ENCODE measurements around the gene CGNL1. TPM values are rescaled to one million over a fixed set of nuclear protein-coding genes. Genes with fewer than 3 reads are reported as not detected.
A peak's percentile ranks its signal among the peaks of the same experiment; 100 is the strongest.

The CGNL1 gene
- total and polyA plus RNA-seq, 2 experiments from 2014 or later = 11.4 to 13.1 TPM

DNA sequence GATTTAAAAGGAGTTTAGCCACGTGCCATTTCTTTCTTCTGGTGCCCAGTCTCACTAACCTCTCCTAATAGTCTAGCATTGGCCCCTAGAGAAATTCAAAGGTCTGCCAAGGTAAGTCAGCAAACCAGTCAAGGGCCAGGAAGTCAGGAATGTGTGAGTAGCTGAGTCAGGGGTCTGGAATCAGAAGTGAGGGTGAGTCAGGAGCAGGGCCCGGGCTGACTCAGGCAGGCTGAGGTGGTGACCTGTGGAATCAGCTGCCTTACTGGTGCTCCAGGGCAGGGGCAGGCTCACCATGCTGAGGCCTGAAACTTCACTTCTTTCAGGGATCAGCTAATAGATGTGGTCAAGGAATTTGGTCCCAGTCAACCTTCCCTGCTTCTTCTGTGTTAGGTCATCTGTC lies 109.6 kb downstream of the CGNL1 start:
- Histone ChIP-seq H3K4me2 (no peak overlapping the region), H3K79me2 (no peaks in the 10 kb centered on the region), H3K27me3 (no peaks in the 10 kb centered on the region), H3K27ac (peak overlapping the region; percentile 32), H3K4me3 (no peak overlapping the region), H3K4me1 (ENCODE audit: insufficient read depth) (no peaks in the 10 kb centered on the region), H4K20me1 (ENCODE audit: insufficient read depth, poor library complexity, severe bottlenecking) (no peaks in the 10 kb centered on the region), H3K36me3 (replicated peaks; ENCODE audit: insufficient read depth, low read depth) (no peaks in the 10 kb centered on the region), H3K9me3 (ENCODE audit: low read depth) (no peaks in the 10 kb centered on the region), H2AFZ (no peak overlapping the region), H3K9me2 (replicated peaks; ENCODE audit: insufficient read depth) (no peaks in the 10 kb centered on the region)
- WGBS (ENCODE audit: low lambda C conversion rate, missing lambda C conversion rate) = 0% methylated on average over 2 of the region's 2 CpGs
- DNase-seq (ENCODE audit: low spot score) = peak; percentile 81
- TF ChIP-seq EZH2 (IDR thresholded peaks at IDR 0.05; ENCODE audit: borderline replicate concordance) (no peak), EZH2phosphoT487 (IDR thresholded peaks at IDR 0.05; ENCODE audit: low read depth, severe bottlenecking, unreplicated experiment) (no peak)
- TF ChIP-seq, protein P1, sequence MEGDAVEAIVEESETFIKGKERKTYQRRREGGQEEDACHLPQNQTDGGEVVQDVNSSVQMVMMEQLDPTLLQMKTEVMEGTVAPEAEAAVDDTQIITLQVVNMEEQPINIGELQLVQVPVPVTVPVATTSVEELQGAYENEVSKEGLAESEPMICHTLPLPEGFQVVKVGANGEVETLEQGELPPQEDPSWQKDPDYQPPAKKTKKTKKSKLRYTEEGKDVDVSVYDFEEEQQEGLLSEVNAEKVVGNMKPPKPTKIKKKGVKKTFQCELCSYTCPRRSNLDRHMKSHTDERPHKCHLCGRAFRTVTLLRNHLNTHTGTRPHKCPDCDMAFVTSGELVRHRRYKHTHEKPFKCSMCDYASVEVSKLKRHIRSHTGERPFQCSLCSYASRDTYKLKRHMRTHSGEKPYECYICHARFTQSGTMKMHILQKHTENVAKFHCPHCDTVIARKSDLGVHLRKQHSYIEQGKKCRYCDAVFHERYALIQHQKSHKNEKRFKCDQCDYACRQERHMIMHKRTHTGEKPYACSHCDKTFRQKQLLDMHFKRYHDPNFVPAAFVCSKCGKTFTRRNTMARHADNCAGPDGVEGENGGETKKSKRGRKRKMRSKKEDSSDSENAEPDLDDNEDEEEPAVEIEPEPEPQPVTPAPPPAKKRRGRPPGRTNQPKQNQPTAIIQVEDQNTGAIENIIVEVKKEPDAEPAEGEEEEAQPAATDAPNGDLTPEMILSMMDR (IDR thresholded peaks at IDR 0.05; ENCODE audit: poor library complexity) = no peak

DNA sequence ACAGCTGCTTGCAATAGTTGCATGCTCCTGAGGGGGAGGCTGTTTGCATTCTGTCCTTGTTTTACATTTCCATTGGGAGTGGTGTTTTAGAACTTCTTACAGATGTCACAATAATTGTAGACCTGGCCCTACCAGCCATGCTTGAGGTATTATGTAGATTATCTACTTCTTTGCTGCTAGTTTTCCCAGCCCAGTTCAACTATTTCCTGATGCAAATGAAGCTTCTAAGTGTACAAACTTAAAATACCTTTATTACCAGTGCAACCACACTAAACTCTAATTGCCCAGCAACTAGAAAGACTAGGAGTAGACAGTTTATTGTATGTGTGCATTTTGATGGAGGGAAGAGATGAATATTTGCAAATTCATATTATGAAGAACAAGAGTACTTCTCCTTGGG lies 110.5 kb downstream of the CGNL1 start:
- H3K27me3 ChIP-seq = no peaks in the 10 kb centered on the region
- no peak for TF ChIP-seq EZH2 (IDR thresholded peaks at IDR 0.05; ENCODE audit: borderline replicate concordance)
- TF ChIP-seq, protein P1 (IDR thresholded peaks at IDR 0.05; ENCODE audit: poor library complexity) = no peak
- no peak for TF ChIP-seq EZH2phosphoT487 (IDR thresholded peaks at IDR 0.05; ENCODE audit: low read depth, severe bottlenecking, unreplicated experiment)
- no peaks in the 10 kb centered on the region for H3K79me2 ChIP-seq
- no peaks in the 10 kb centered on the region for H3K4me1 ChIP-seq (ENCODE audit: insufficient read depth)
- H3K27ac ChIP-seq = no peak overlapping the region
- H2AFZ ChIP-seq = no peak overlapping the region
- no peaks in the 10 kb centered on the region for H3K9me3 ChIP-seq (ENCODE audit: low read depth)
- H3K4me3 ChIP-seq = no peak overlapping the region
- no peak for DNase-seq (ENCODE audit: low spot score)
- H3K9me2 ChIP-seq (replicated peaks; ENCODE audit: insufficient read depth) = no peaks in the 10 kb centered on the region
- no peaks in the 10 kb centered on the region for H3K36me3 ChIP-seq (replicated peaks; ENCODE audit: insufficient read depth, low read depth)
- no peak overlapping the region for H3K4me2 ChIP-seq
- no peaks in the 10 kb centered on the region for H4K20me1 ChIP-seq (ENCODE audit: insufficient read depth, poor library complexity, severe bottlenecking)

DNA sequence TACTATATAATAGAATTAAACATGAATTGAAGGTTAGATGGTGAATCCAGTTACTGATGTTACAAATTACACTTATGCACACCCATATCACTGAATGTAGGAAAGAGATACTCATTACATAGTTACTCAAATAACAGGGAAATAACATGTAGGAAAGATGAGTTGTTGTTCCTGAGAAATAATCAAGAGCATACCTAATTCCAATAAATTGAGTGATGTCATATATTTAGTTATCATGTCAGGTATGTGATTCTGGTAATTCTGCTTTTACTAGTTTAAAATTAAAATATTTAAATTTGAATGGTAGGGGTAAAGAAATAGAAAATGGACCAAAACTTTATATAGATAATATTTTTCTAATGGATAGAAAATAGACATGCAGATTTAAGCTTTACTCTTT lies 112.8 kb downstream of the CGNL1 start:
- Histone ChIP-seq H2AFZ (no peak overlapping the region), H3K4me3 (no peak overlapping the region), H3K4me2 (no peak overlapping the region), H3K27ac (no peak overlapping the region), H3K9me3 (ENCODE audit: low read depth) (no peaks in the 10 kb centered on the region), H3K36me3 (replicated peaks; ENCODE audit: insufficient read depth, low read depth) (no peaks in the 10 kb centered on the region), H3K4me1 (ENCODE audit: insufficient read depth) (no peaks in the 10 kb centered on the region), H3K79me2 (no peaks in the 10 kb centered on the region), H3K27me3 (no peaks in the 10 kb centered on the region), H4K20me1 (ENCODE audit: insufficient read depth, poor library complexity, severe bottlenecking) (no peaks in the 10 kb centered on the region), H3K9me2 (replicated peaks; ENCODE audit: insufficient read depth) (no peaks in the 10 kb centered on the region)
- TF ChIP-seq EZH2 (IDR thresholded peaks at IDR 0.05; ENCODE audit: borderline replicate concordance) (no peak), EZH2phosphoT487 (IDR thresholded peaks at IDR 0.05; ENCODE audit: low read depth, severe bottlenecking, unreplicated experiment) (no peak)
- TF ChIP-seq, protein P1 (IDR thresholded peaks at IDR 0.05; ENCODE audit: poor library complexity) = no peak
- DNase-seq (ENCODE audit: low spot score) = no peak

DNA sequence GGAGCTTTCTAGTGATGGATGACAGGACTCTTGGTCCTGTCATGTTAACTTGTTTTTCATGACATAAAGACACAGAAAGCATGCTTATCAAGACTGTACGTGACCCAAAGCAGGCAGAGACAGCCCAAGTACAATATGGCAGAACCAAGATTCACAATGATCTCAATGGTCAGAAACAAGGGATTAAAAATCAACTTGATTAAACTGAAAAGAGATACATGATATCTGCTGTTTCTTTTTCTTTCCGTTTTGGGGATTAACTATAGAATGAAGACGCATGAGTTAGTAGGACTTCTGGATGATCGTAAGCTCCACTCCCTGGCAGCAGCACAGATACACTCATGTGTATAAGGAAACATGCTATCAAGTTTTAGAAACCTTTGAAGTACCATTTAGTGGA lies 117.0 kb downstream of the CGNL1 start:
- no peak for DNase-seq (ENCODE audit: low spot score)
- H3K36me3 ChIP-seq (replicated peaks; ENCODE audit: insufficient read depth, low read depth) = no peaks in the 10 kb centered on the region
- H3K9me3 ChIP-seq (ENCODE audit: low read depth) = no peaks in the 10 kb centered on the region
- H3K79me2 ChIP-seq = no peaks in the 10 kb centered on the region
- H3K27me3 ChIP-seq = no peaks in the 10 kb centered on the region
- no peak overlapping the region for H2AFZ ChIP-seq
- no peak overlapping the region for H3K4me3 ChIP-seq
- WGBS (ENCODE audit: low lambda C conversion rate, missing lambda C conversion rate) = 70% methylated on average over 4 of the region's 4 CpGs
- TF ChIP-seq, protein P1 (IDR thresholded peaks at IDR 0.05; ENCODE audit: poor library complexity) = no peak
- TF ChIP-seq EZH2phosphoT487 (IDR thresholded peaks at IDR 0.05; ENCODE audit: low read depth, severe bottlenecking, unreplicated experiment) = no peak
- TF ChIP-seq EZH2 (IDR thresholded peaks at IDR 0.05; ENCODE audit: borderline replicate concordance) = no peak
- no peaks in the 10 kb centered on the region for H3K9me2 ChIP-seq (replicated peaks; ENCODE audit: insufficient read depth)
- peaks cover 29% of the 10 kb centered on the region for H3K4me1 ChIP-seq (ENCODE audit: insufficient read depth)
- H3K4me2 ChIP-seq = no peak overlapping the region
- H3K27ac ChIP-seq = no peak overlapping the region
- no peaks in the 10 kb centered on the region for H4K20me1 ChIP-seq (ENCODE audit: insufficient read depth, poor library complexity, severe bottlenecking)

All from hepatocyte (in vitro differentiated cells).